PC-9 (cell line): ENCODE measurements around the gene PDPK1. TPM values are rescaled to one million over a fixed set of nuclear protein-coding genes. Genes with fewer than 3 reads are reported as not detected.
"Not testable (repeated sequence)": the region's sequence is repeated elsewhere in the genome, so short reads cannot be mapped to it uniquely, and the experiment has no call there.

Experiments
- BruUV-seq: library from RNA; stranded (reverse); fragments of 400-500 nt; replicated peaks from 2 replicates; lab custom pipeline; 2021; lab: Mats Ljungman, UMichigan
- CTCF ChIA-PET: fragments of 300-600 bp; sonication (Branson Sonifier 250); formaldehyde crosslinking; loops from one replicate; lab custom pipeline; 2022; ENCODE audit warnings: antibody characterized with exemption; lab: Charles Lee
- POLR2A ChIA-PET: fragments of 300-600 bp; sonication (Branson Sonifier 250); formaldehyde crosslinking; loops from one replicate; lab custom pipeline; 2022; ENCODE audit warnings: antibody characterized with exemption; ENCODE audit not compliant: unreplicated experiment; lab: Charles Lee
- DNase-seq, 2 experiments: peaks; one replicate each; pipeline versions ENCODE4 v3.0.0 to v3.0.0-alpha.2; 2015 to 2022; ENCODE audit warnings: mixed read lengths in 1 of 2
- H2AFZ ChIP-seq: fragments of 200-600 bp; sonication (generic); 2 replicates; pipeline ENCODE4 v1.8.1; 2017; ENCODE audit warnings: antibody characterized with exemption
- H3F3A ChIP-seq: fragments of 200-600 bp; sonication (generic); 2 replicates; pipeline ENCODE4 v1.8.1; 2017; ENCODE audit warnings: antibody characterized with exemption, mild to moderate bottlenecking, low read depth; ENCODE audit not compliant: insufficient read depth
- H3K27ac ChIP-seq: fragments of 200-600 bp; sonication (generic); 2 replicates; pipeline ENCODE4 v1.6.1; 2016; ENCODE audit warnings: mixed run types
- H3K27me3 ChIP-seq: fragments of 200-600 bp; sonication (generic); 2 replicates; pipeline ENCODE4 v1.6.1; 2016; ENCODE audit warnings: low read depth, mixed run types; ENCODE audit not compliant: insufficient read depth
- H3K36me3 ChIP-seq: fragments of 200-600 bp; sonication (generic); 2 replicates; pipeline ENCODE4 v1.6.1; 2016; ENCODE audit warnings: low read depth, mixed run types
- H3K4me1 ChIP-seq: fragments of 200-600 bp; sonication (generic); replicated peaks from 2 replicates; pipeline ENCODE4 v1.6.1; 2016; ENCODE audit warnings: mixed run types; ENCODE audit not compliant: insufficient read depth
- H3K4me2 ChIP-seq: fragments of 200-600 bp; sonication (generic); 2 replicates; pipeline ENCODE4 v1.6.1; 2017; ENCODE audit warnings: mixed run types
- H3K4me3 ChIP-seq: fragments of 200-600 bp; sonication (generic); 2 replicates; pipeline ENCODE4 v1.6.1; 2016; ENCODE audit warnings: mixed run types
- H3K79me2 ChIP-seq: fragments of 200-600 bp; sonication (generic); 2 replicates; pipeline ENCODE4 v1.6.1; 2017; ENCODE audit warnings: low read depth, mixed run types
- H3K9me2 ChIP-seq: fragments of 200-600 bp; sonication (generic); 2 replicates; pipeline ENCODE4 v1.8.1; 2017; ENCODE audit warnings: mild to moderate bottlenecking; ENCODE audit not compliant: insufficient read depth
- H3K9me3 ChIP-seq: fragments of 200-600 bp; sonication (generic); 2 replicates; pipeline ENCODE4 v1.8.1; 2016; ENCODE audit warnings: low read depth; ENCODE audit not compliant: insufficient read depth
- H4K20me1 ChIP-seq: fragments of 200-600 bp; sonication (generic); 2 replicates; pipeline ENCODE4 v1.8.1; 2017; ENCODE audit not compliant: insufficient read depth
- CTCF ChIP-seq: fragments of 200-600 bp; sonication (generic); conservative IDR thresholded peaks from 2 replicates; pipeline ENCODE4 v1.6.1; 2017; ENCODE audit warnings: mixed run types, antibody characterized with exemption, mild to moderate bottlenecking, moderate library complexity
- EZH2 ChIP-seq: fragments of 200-600 bp; sonication (generic); IDR thresholded peaks from 2 replicates; pipeline ENCODE4 v1.8.0; 2017; ENCODE audit warnings: antibody characterized with exemption, low read depth
- intact Hi-C: fragments of 100-400 bp; cut with micrococcal nuclease; formaldehyde crosslinking; loops from one replicate; pipeline ENCODE4 v1.10.0; 2022; ENCODE audit not compliant: unreplicated experiment
- total RNA-seq: library from RNA; stranded (reverse); gene quantifications from 2 replicates; pipeline ENCODE4 v1.2.3, GENCODE V29; 2021

Gene PDPK1
- total RNA-seq, 1 experiment from 2014 or later: 46.8 TPM

DNA sequence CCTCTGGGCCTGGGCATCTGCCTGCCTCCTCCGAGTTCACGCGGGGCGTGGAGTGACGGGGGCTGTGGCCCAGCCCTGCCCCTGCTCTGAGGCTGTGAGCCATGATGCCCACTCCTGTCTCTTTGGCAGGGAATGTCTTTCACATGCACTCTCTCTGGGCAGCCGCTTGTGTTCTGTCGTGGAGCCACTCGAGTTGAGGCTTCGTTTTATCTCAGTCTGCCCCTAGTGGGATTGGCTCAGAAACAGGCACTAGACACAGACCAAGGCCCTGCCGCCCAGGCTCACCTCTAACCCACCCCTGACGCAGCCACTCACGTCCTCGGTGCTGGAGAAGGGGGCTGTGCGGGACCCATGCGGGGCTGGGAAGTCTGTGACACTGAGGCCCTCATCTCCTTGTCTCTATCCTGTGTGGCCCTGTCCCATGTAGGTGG, 77.0 kb downstream of the PDPK1 start:
- intact Hi-C loops: no loop called here
- Histone ChIP-seq H3K4me2 (no peak overlapping the region), H3K9me3 (no peaks in the 10 kb centered on the region), H3K27ac (no peak overlapping the region), H3F3A (no peaks in the 10 kb centered on the region), H3K27me3 (no peaks in the 10 kb centered on the region), H3K9me2 (no peaks in the 10 kb centered on the region), H3K36me3 (no peaks in the 10 kb centered on the region), H2AFZ (no peak overlapping the region), H3K4me1 (no peaks in the 10 kb centered on the region), H3K79me2 (peaks cover 4% of the 10 kb centered on the region; the same call in 1 of the 2 replicates), H4K20me1 (peaks cover 6% of the 10 kb centered on the region), H3K4me3 (no peak overlapping the region)
- no peak for TF ChIP-seq EZH2
- no peak for TF ChIP-seq CTCF
- POLR2A ChIA-PET: no interaction called here
- no peak for DNase-seq
- no TSS peak for BruUV-seq
- CTCF ChIA-PET: no interaction called here

- H3K27ac ChIP-seq, BruUV-seq, intact Hi-C loops, H3K27me3 ChIP-seq, H3F3A ChIP-seq, H4K20me1 ChIP-seq, H2AFZ ChIP-seq, H3K79me2 ChIP-seq, H3K9me3 ChIP-seq, CTCF ChIA-PET, H3K4me3 ChIP-seq, H3K9me2 ChIP-seq, DNase-seq, H3K4me1 ChIP-seq, H3K36me3 ChIP-seq, POLR2A ChIA-PET, H3K4me2 ChIP-seq: not testable (repeated sequence)
These were observed 81.1 kb downstream of the PDPK1 start for GRCh38 chr16:2618964-2619363.

- not testable (repeated sequence) for BruUV-seq
These were observed 81.8 kb downstream of the PDPK1 start for GRCh38 chr16:2619628-2620027.

GRCh38 chr16:2620870-2621269, 83.0 kb downstream of the PDPK1 start:
- H3K27me3 ChIP-seq, H3F3A ChIP-seq, H3K4me1 ChIP-seq, BruUV-seq, H3K36me3 ChIP-seq, DNase-seq, H3K79me2 ChIP-seq, H2AFZ ChIP-seq, H3K27ac ChIP-seq, H3K9me2 ChIP-seq, H3K4me2 ChIP-seq, H3K9me3 ChIP-seq, POLR2A ChIA-PET, H4K20me1 ChIP-seq, intact Hi-C loops, CTCF ChIA-PET, H3K4me3 ChIP-seq: not testable (repeated sequence)

More at GRCh38 chr16:2619628-2620027, 81.8 kb downstream of the PDPK1 start:
- H3K9me3 ChIP-seq, H3K27ac ChIP-seq, H2AFZ ChIP-seq, H3K27me3 ChIP-seq, H3K4me1 ChIP-seq, H3K4me3 ChIP-seq, H3K9me2 ChIP-seq, CTCF ChIA-PET, H4K20me1 ChIP-seq, H3K79me2 ChIP-seq, POLR2A ChIA-PET, H3K4me2 ChIP-seq, intact Hi-C loops, H3F3A ChIP-seq, H3K36me3 ChIP-seq: not testable (repeated sequence)
- DNase-seq: peak in 1 of 2 experiments; percentile 24
- TF ChIP-seq CTCF: peak; percentile 16; the same call in 1 of the 2 replicates

- H3K9me2 ChIP-seq, H2AFZ ChIP-seq, DNase-seq, H3K4me2 ChIP-seq, H3K4me1 ChIP-seq, BruUV-seq, H4K20me1 ChIP-seq, H3K79me2 ChIP-seq, H3K27me3 ChIP-seq, H3K9me3 ChIP-seq, H3K4me3 ChIP-seq, H3K36me3 ChIP-seq, H3K27ac ChIP-seq, intact Hi-C loops, CTCF ChIA-PET, H3F3A ChIP-seq, POLR2A ChIA-PET: not testable (repeated sequence)
These were observed 83.6 kb downstream of the PDPK1 start for GRCh38 chr16:2621395-2621794.

- POLR2A ChIA-PET, intact Hi-C loops, H3K79me2 ChIP-seq, DNase-seq, H3K9me2 ChIP-seq, H2AFZ ChIP-seq, H4K20me1 ChIP-seq, CTCF ChIA-PET, BruUV-seq, H3K27me3 ChIP-seq, H3F3A ChIP-seq, H3K4me3 ChIP-seq, H3K4me2 ChIP-seq, H3K27ac ChIP-seq, H3K9me3 ChIP-seq, H3K36me3 ChIP-seq, H3K4me1 ChIP-seq: not testable (repeated sequence)
These were observed 89.3 kb downstream of the PDPK1 start for GRCh38 chr16:2627075-2627474.
